Common myeloid progenitor, CD34-positive (primary cell): Measurements from ENCODE around the gene SLC39A12.

Source experiments
- CTCF ChIA-PET: fragments of 350-600 bp; sonication (Branson Sonifier 250); formaldehyde crosslinking; loops from one replicate; lab custom pipeline; 2021; ENCODE audit warnings: antibody characterized with exemption; lab: Charles Lee
- POLR2A ChIA-PET: fragments of 350-600 bp; sonication (Branson Sonifier 250); formaldehyde crosslinking; loops from one replicate; lab custom pipeline; 2021; ENCODE audit warnings: antibody characterized with exemption; lab: Charles Lee
- DNase-seq, 3 donors: peaks; one replicate each; pipeline versions ENCODE4 v3.0.0 to v3.0.0-alpha.2; 2013
- H3K27ac ChIP-seq, 2 experiments: 1 replicate in 1 of 2; 2 replicates in 1 of 2; pipeline ENCODE4 v1.7.0; 2013; ENCODE audit warnings: inconsistent platforms in 2 of 2, low read length in 2 of 2, mild to moderate bottlenecking in 2 of 2, low read depth in 1 of 2, moderate library complexity in 1 of 2; ENCODE audit not compliant: severe bottlenecking in 2 of 2, insufficient read depth in 1 of 2, poor library complexity in 1 of 2
- H3K27me3 ChIP-seq, 5 experiments: replicated peaks in 2 of 5; 1 replicate in 3 of 5; 2 replicates in 2 of 5; pipeline versions ENCODE4 v1.6.1 to v1.7.0; 2013; ENCODE audit warnings: low read length in 4 of 5, mild to moderate bottlenecking in 2 of 5, moderate library complexity in 2 of 5, inconsistent platforms in 1 of 5; ENCODE audit not compliant: insufficient read depth in 5 of 5, control insufficient read depth in 4 of 5
- H3K36me3 ChIP-seq, 4 experiments: 1 replicate in 2 of 4; 2 replicates in 2 of 4; pipeline versions ENCODE4 v1.6.1 to v1.7.0; 2013; ENCODE audit warnings: low read length in 3 of 4, control low read depth in 1 of 4, mild to moderate bottlenecking in 1 of 4; ENCODE audit not compliant: control insufficient read depth in 4 of 4, insufficient read depth in 4 of 4
- H3K4me1 ChIP-seq, 4 experiments: 1 replicate in 3 of 4; 2 replicates in 1 of 4; pipeline versions ENCODE4 v1.6.1 to v1.7.1; 2013; ENCODE audit warnings: low read length in 3 of 4, mild to moderate bottlenecking in 3 of 4, control low read depth in 1 of 4, inconsistent platforms in 1 of 4, moderate library complexity in 1 of 4; ENCODE audit not compliant: control insufficient read depth in 4 of 4, insufficient read depth in 4 of 4; ENCODE audit errors: control extremely low read depth in 1 of 4
- H3K4me3 ChIP-seq, 7 experiments: 1 replicate in 4 of 7; 2 replicates in 3 of 7; pipeline versions ENCODE4 v1.5.1 to v1.7.0; 2013; ENCODE audit warnings: mild to moderate bottlenecking in 7 of 7, low read length in 6 of 7, moderate library complexity in 6 of 7, inconsistent platforms in 2 of 7, low read depth in 2 of 7, control low read depth in 1 of 7; ENCODE audit not compliant: insufficient read depth in 4 of 7, control insufficient read depth in 1 of 7; ENCODE audit errors: extremely low read depth in 1 of 7
- H3K9me3 ChIP-seq, 5 experiments: 1 replicate in 4 of 5; 2 replicates in 1 of 5; pipeline versions ENCODE4 v1.6.1 to v1.7.1; 2013; ENCODE audit warnings: low read length in 4 of 5, mild to moderate bottlenecking in 2 of 5, inconsistent platforms in 1 of 5, low read depth in 1 of 5, moderate library complexity in 1 of 5; ENCODE audit not compliant: control insufficient read depth in 4 of 5, insufficient read depth in 2 of 5; ENCODE audit errors: control extremely low read depth in 1 of 5
- WGBS: methylation state at CpG from one replicate; pipeline ENCODE4 v1.1.5; 2013; ENCODE audit not compliant: insufficient coverage; 5-methylcytosine and 5-hydroxymethylcytosine counted together

The SLC39A12 gene

DNA sequence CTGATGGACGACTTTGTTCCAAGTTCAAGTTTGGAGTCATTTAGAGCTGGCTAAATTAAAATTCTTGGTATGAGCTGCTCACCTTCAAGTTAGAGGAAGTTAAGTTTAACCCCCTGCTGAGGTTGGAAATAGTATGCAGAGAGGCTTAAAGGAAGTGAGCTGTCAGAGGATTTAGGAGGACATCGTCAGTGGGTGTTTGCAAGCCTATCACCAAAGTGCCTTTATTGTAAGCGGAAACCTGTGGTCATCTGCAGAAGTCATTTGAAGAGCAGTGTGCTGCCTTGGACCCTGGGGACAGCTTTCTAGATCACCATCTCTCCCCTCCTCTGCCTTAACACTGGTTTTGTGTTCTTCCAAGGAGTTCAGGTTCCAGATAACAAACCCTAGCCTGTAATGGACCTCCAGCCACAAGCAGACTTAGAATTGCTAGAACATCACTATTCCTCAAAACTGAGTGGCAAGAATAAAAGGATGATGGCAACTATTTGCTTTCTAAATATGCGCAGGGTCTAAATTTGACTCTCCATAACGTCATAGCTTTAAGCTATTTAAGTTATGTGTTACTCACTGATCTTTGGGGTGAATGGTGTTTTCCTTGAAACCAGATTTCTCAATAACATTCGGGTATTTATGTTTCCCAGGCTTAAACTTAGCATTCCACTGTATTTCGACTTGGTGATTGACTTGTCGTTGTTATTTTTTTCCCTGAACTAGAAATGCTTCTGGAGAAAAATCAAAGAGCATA lies 93.4 kb downstream of the SLC39A12 start:
- ChIA-PET CTCF (no interaction called here), POLR2A (interaction anchor here (0.5 kb wide), 1 partner anchor 15 kb away, joined by 3 read pairs; no protein-coding TSS in a partner anchor)
- Histone ChIP-seq H3K27ac (no peak overlapping the region), H3K4me1 (peaks cover 0 to 15% (median 2%) of the 10 kb centered on the region in 4 experiments), H3K9me3 (no peaks in the 10 kb centered on the region), H3K4me3 (peak overlapping the region in 1 of 7 experiments; percentile 0), H3K27me3 (no peaks in the 10 kb centered on the region), H3K36me3 (no peaks in the 10 kb centered on the region)
- WGBS = 69% methylated on average over 4 of the region's 8 CpGs
- DNase-seq = peak in 2 of 3 donors; percentile 52 to 70

DNA sequence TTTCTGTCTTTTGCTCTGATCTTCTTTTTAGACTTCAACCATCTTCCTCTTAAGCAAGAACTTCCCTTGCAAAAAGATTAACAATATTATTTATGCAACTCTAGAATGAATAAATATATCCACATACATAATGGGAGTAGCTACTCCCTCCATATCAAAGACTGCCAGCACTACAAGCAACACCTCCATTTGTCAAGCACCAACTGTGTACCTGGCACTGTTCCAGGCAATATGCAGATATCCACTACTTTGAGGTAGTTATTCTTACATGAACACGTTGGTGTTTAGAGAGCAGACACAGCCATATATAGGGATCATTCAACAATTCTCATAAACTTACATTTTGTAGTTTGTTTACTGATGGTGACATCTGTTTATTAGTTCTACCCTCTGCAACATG lies 104.9 kb downstream of the SLC39A12 start:
- WGBS = no CpG with 5 or more reads among the region's 1 CpG
- H3K4me1 ChIP-seq = no peaks in the 10 kb centered on the region
- ChIA-PET CTCF (no interaction called here), POLR2A (no interaction called here)
- no peaks in the 10 kb centered on the region for H3K27me3 ChIP-seq
- no peak overlapping the region for H3K27ac ChIP-seq
- peaks cover 0 to 2% (median 0%) of the 10 kb centered on the region in 5 experiments for H3K9me3 ChIP-seq
- no peaks in the 10 kb centered on the region for H3K36me3 ChIP-seq
- no peak overlapping the region for H3K4me3 ChIP-seq
- no peak for DNase-seq

DNA sequence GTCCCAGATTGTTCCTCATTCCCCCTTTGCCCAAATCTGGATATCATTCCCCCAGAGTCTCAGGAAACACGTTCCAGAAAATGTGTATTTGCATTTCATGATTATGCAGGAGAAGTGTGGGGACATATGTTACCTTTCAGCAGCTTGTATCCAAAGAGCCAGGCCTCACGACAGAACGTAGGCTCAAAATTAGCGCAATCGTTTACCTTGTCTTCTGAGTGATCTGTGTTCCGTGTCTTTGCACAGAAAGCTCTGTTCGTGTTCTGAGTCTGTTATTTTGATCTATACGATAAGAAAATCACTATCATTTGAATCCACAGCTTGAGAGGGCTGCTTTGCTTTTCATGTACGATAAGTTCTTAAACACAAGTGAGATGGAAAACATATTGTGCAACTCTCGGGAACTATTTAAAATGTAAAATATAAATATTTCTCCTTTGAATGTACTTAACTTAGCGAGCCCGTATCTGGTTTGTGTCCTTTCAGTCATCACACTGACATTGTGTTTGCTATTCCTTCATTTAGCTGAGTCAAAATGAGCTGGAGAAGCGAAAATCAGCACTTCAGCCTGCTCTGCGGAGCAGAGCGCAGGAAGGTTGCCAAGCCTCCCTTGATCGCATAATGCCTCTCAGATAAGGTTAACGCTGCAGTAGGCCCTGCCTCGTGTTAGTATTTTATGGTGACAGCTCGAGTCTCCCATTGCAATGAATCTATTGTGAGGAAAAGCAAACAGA lies 108.3 kb downstream of the SLC39A12 start:
- H3K27me3 ChIP-seq = no peaks in the 10 kb centered on the region
- CTCF ChIA-PET = no interaction called here
- 96% methylated on average over 16 of the region's 19 CpGs for WGBS
- no peak overlapping the region for H3K27ac ChIP-seq
- H3K36me3 ChIP-seq = no peaks in the 10 kb centered on the region
- no peaks in the 10 kb centered on the region for H3K9me3 ChIP-seq
- DNase-seq = no peak
- H3K4me1 ChIP-seq = no peaks in the 10 kb centered on the region
- no peak overlapping the region for H3K4me3 ChIP-seq
- POLR2A ChIA-PET = interaction anchor here (0.6 kb wide), 1 partner anchor 708 kb away, joined by 3 read pairs; no protein-coding TSS in a partner anchor

DNA sequence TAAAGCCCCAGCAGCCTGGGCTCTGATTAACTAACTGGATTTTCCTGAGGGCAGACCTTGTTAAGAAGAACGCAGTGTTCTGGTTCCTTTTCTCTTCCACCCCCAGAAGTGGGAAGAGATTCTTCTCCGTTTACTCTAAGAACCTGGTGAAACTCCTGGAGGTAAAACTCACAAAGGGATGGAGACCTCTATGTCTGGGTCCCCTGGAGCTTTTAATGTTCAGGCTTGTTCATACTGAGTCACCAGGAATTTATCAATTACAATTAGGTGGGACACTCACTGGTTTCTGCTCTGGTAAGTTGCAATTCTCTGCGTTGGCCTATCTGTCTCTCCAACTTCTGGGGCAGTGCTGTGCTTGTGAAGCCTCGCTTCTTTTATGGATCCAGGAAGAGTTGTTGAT lies 115.2 kb downstream of the SLC39A12 start:
- CTCF ChIA-PET = no interaction called here
- 100% methylated on average over 2 of the region's 4 CpGs for WGBS

DNA sequence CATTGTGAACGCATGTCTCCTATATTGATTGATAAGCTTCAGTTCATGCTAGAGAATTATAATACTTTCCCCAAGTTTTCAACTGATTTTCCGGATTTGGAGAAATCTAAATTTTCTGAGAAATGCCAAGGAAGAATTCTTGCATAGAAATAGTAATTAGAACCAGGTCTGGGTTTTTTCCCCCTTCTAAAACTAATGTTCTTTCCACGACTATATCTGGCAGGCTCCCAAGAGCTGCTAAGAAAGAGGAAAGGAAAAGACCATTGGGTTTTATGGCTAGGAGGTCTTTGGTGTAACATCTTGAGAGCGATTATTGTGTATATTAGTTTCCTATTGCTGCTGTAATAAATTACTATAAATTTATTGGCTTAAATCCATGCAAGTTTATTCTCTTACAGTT lies 116.7 kb downstream of the SLC39A12 start:
- POLR2A ChIA-PET = no interaction called here
- no CpG with 5 or more reads among the region's 4 CpGs for WGBS
- H3K4me3 ChIP-seq = no peak overlapping the region
- H3K27me3 ChIP-seq = no peaks in the 10 kb centered on the region
- CTCF ChIA-PET = no interaction called here
- no peaks in the 10 kb centered on the region for H3K36me3 ChIP-seq
- H3K4me1 ChIP-seq = no peaks in the 10 kb centered on the region
- H3K27ac ChIP-seq = no peak overlapping the region
- peaks cover 0 to 2% (median 0%) of the 10 kb centered on the region in 5 experiments for H3K9me3 ChIP-seq
- no peak for DNase-seq

More for the DNA sequence above, 115.2 kb downstream of the SLC39A12 start:
- no peak overlapping the region for H3K4me3 ChIP-seq
- H3K27ac ChIP-seq = no peak overlapping the region
- no peaks in the 10 kb centered on the region for H3K4me1 ChIP-seq
- no peak for DNase-seq
- H3K27me3 ChIP-seq = no peaks in the 10 kb centered on the region
- H3K36me3 ChIP-seq = no peaks in the 10 kb centered on the region
- POLR2A ChIA-PET = no interaction called here
- H3K9me3 ChIP-seq = peaks cover 0 to 2% (median 0%) of the 10 kb centered on the region in 5 experiments

DNA sequence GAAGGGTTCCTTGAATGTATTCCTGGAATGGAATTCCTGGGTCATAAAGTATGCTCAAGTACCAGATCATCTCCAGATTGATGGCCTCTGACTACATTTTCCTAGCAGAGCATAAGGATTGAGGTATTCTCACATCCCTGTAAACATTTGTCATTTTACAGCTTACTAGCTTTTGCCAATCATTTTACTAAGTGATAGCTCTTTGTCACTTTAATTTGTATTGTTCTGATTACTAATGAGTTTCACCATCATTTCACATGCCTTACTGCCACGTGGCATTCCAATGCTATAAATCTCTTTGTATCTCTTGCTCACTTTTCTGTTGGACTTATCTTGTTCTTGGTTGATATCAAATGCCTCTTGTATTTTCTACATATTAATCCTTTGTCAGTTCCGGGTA lies 119.9 kb downstream of the SLC39A12 start:
- H3K9me3 ChIP-seq = peaks cover 0 to 4% (median 0%) of the 10 kb centered on the region in 5 experiments
- CTCF ChIA-PET = no interaction called here
- DNase-seq = no peak
- H3K27ac ChIP-seq = no peak overlapping the region
- no peaks in the 10 kb centered on the region for H3K4me1 ChIP-seq
- H3K4me3 ChIP-seq = no peak overlapping the region
- WGBS = no CpG with 5 or more reads among the region's 2 CpGs
- POLR2A ChIA-PET = no interaction called here
- no peaks in the 10 kb centered on the region for H3K27me3 ChIP-seq
- no peaks in the 10 kb centered on the region for H3K36me3 ChIP-seq

DNA sequence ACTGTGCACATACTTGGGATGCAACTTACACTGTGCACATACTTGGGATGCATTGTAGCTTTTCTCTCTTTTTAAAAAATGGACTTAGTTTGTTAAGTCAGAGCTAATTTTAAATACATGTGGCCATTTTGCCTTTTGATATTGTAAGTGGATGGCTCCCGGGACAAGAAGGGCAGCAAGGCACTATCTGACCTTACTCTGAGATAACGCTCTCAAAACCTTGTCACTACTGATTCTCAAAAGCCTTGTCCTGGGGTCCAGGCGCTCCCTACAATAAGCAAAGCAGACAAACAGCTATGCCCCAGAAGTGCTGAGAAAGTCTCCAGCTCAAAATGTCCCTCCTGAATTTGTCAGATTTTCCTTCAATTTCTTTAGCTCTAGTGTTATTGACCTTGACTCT lies 121.6 kb downstream of the SLC39A12 start:
- H3K27ac ChIP-seq = no peak overlapping the region
- 100% methylated on average over 3 of the region's 3 CpGs for WGBS
- ChIA-PET CTCF (no interaction called here), POLR2A (no interaction called here)
- no peaks in the 10 kb centered on the region for H3K27me3 ChIP-seq
- peaks cover 0 to 4% (median 0%) of the 10 kb centered on the region in 5 experiments for H3K9me3 ChIP-seq
- no peak for DNase-seq
- H3K4me3 ChIP-seq = no peak overlapping the region
- peaks cover 0 to 2% (median 0%) of the 10 kb centered on the region in 4 experiments for H3K4me1 ChIP-seq
- H3K36me3 ChIP-seq = no peaks in the 10 kb centered on the region
